H1 (cell line): ENCODE measurements around the gene ARHGAP28. TPM values are rescaled to one million over a fixed set of nuclear protein-coding genes. Genes with fewer than 3 reads are reported as not detected.

Experiments used
- CTBP2 ChIP-seq: IDR thresholded peaks from 2 replicates; pipeline ENCODE4 v1.7.0; 2011; ENCODE audit warnings: borderline replicate concordance, mild to moderate bottlenecking, moderate library complexity, mixed read lengths, low read length; ENCODE audit not compliant: insufficient read depth, insufficient read length
- HDAC6 ChIP-seq: IDR thresholded peaks from one replicate; pipeline ENCODE4 v1.7.1; 2012; ENCODE audit warnings: low read depth, mild to moderate bottlenecking, inconsistent platforms, low read length, moderate library complexity
- RBBP5 ChIP-seq: IDR thresholded peaks from 2 replicates; pipeline ENCODE4 v1.7.1; 2012; ENCODE audit warnings: low read depth, mild to moderate bottlenecking, inconsistent platforms, low read length, moderate library complexity, borderline replicate concordance
- SIN3A ChIP-seq, 2 experiments: IDR thresholded peaks in 1 of 2; conservative IDR thresholded peaks in 1 of 2; 2 replicates each; pipeline ENCODE4 v1.6.1; 2011 to 2012; ENCODE audit warnings: low read length in 2 of 2, improper control_type of control experiment in 1 of 2, low read depth in 1 of 2, mild to moderate bottlenecking in 1 of 2
- TBP ChIP-seq: IDR thresholded peaks from 2 replicates; pipeline ENCODE4 v1.6.1; 2011; ENCODE audit warnings: low read depth, low read length, improper control_type of control experiment
- polyA plus RNA-seq, 7 experiments: library from polyadenylated mRNA; depleted of rRNA in 3 of 7; stranded (reverse) in 5 of 7; unstranded in 2 of 7; fragments of >200 nt in 5 of 7; fragments of 200-250 nt in 2 of 7; gene quantifications; 1 replicate in 5 of 7; 2 replicates in 1 of 7; 4 replicates in 1 of 7; pipeline versions ENCODE4 v1.2.1 to v1.2.3, GENCODE V29; 2011 to 2013; ENCODE audit warnings: missing spikeins in 2 of 7, mixed read lengths in 2 of 7
- total RNA-seq: library from RNA; stranded (reverse); fragmentation: NEBNext Ultra II Directional; extraction: Animal tissue kit (Norgen Biotek cat#: 25700); gene quantifications from 2 replicates; pipeline ENCODE4 v1.2.1, GENCODE V29; 2021
- TF ChIP-seq, protein P1 (sequence below): fragments of 300-600 bp; sonication (generic); IDR thresholded peaks from 2 replicates; pipeline ENCODE4 v1.7.1; 2012; ENCODE audit warnings: low read length, moderate library complexity, mild to moderate bottlenecking, inconsistent platforms; ENCODE audit not compliant: insufficient replicate concordance

The ARHGAP28 gene
- total and polyA plus RNA-seq, 2 of the 8 experiments (the other 6 are each of a cell fraction or from before 2014, with no cell fraction given): 2.9 to 14.4 TPM

DNA sequence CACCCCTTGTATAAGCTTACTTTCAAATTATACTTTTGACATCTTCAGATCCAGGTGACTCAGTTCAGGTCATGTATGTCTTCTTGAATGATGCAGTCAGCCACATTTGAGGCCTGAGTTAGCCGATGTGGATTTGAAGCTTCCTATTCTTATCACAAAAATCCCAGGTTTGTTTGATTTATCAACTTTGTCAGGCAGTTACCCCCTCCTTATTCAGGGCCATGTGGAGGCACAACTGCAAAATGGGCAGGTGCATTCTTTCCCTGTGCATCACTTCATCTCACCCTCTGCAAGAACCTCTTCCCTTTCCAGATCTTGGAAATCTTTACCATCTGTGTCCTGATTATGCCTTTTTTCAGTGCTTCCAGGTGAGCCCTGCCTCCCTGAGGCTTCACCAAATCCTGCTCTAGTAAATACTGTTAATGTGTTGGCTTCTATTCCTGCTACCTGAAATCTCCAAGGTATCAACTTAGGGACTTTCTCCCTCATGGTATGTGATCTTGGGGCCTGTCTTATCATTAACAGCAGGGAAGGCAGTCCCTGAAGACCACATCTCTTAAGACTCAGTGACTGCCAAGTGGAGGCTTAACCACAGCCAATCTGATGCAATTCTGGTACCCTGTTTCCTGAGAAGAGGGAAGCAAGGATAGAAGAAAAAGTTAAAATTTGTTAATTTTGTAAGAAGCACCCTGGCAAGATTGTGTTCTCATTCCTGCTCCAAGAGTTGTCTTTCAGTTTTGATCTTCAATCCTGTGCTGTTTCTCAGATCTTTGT lies 9.4 kb upstream of the ARHGAP28 start (continued):
- TF ChIP-seq, protein P1, sequence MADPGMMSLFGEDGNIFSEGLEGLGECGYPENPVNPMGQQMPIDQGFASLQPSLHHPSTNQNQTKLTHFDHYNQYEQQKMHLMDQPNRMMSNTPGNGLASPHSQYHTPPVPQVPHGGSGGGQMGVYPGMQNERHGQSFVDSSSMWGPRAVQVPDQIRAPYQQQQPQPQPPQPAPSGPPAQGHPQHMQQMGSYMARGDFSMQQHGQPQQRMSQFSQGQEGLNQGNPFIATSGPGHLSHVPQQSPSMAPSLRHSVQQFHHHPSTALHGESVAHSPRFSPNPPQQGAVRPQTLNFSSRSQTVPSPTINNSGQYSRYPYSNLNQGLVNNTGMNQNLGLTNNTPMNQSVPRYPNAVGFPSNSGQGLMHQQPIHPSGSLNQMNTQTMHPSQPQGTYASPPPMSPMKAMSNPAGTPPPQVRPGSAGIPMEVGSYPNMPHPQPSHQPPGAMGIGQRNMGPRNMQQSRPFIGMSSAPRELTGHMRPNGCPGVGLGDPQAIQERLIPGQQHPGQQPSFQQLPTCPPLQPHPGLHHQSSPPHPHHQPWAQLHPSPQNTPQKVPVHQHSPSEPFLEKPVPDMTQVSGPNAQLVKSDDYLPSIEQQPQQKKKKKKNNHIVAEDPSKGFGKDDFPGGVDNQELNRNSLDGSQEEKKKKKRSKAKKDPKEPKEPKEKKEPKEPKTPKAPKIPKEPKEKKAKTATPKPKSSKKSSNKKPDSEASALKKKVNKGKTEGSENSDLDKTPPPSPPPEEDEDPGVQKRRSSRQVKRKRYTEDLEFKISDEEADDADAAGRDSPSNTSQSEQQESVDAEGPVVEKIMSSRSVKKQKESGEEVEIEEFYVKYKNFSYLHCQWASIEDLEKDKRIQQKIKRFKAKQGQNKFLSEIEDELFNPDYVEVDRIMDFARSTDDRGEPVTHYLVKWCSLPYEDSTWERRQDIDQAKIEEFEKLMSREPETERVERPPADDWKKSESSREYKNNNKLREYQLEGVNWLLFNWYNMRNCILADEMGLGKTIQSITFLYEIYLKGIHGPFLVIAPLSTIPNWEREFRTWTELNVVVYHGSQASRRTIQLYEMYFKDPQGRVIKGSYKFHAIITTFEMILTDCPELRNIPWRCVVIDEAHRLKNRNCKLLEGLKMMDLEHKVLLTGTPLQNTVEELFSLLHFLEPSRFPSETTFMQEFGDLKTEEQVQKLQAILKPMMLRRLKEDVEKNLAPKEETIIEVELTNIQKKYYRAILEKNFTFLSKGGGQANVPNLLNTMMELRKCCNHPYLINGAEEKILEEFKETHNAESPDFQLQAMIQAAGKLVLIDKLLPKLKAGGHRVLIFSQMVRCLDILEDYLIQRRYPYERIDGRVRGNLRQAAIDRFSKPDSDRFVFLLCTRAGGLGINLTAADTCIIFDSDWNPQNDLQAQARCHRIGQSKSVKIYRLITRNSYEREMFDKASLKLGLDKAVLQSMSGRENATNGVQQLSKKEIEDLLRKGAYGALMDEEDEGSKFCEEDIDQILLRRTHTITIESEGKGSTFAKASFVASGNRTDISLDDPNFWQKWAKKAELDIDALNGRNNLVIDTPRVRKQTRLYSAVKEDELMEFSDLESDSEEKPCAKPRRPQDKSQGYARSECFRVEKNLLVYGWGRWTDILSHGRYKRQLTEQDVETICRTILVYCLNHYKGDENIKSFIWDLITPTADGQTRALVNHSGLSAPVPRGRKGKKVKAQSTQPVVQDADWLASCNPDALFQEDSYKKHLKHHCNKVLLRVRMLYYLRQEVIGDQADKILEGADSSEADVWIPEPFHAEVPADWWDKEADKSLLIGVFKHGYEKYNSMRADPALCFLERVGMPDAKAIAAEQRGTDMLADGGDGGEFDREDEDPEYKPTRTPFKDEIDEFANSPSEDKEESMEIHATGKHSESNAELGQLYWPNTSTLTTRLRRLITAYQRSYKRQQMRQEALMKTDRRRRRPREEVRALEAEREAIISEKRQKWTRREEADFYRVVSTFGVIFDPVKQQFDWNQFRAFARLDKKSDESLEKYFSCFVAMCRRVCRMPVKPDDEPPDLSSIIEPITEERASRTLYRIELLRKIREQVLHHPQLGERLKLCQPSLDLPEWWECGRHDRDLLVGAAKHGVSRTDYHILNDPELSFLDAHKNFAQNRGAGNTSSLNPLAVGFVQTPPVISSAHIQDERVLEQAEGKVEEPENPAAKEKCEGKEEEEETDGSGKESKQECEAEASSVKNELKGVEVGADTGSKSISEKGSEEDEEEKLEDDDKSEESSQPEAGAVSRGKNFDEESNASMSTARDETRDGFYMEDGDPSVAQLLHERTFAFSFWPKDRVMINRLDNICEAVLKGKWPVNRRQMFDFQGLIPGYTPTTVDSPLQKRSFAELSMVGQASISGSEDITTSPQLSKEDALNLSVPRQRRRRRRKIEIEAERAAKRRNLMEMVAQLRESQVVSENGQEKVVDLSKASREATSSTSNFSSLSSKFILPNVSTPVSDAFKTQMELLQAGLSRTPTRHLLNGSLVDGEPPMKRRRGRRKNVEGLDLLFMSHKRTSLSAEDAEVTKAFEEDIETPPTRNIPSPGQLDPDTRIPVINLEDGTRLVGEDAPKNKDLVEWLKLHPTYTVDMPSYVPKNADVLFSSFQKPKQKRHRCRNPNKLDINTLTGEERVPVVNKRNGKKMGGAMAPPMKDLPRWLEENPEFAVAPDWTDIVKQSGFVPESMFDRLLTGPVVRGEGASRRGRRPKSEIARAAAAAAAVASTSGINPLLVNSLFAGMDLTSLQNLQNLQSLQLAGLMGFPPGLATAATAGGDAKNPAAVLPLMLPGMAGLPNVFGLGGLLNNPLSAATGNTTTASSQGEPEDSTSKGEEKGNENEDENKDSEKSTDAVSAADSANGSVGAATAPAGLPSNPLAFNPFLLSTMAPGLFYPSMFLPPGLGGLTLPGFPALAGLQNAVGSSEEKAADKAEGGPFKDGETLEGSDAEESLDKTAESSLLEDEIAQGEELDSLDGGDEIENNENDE: no peak
- TF ChIP-seq RBBP5: no peak
- TF ChIP-seq HDAC6: no peak
- no peak for TF ChIP-seq SIN3A (conservative IDR thresholded peaks at IDR 0.05 in 1 of 2, IDR thresholded peaks at IDR 0.05 in 1 of 2; ENCODE audit: low read depth in 1 of 2, low read length in 2 of 2)
- TF ChIP-seq CTBP2: no peak
- TF ChIP-seq TBP: no peak
- TF ChIP-seq, all 59 proteins: peak for 0
